Choroid plexus epithelial cell (primary cell): ENCODE results near the gene PREX1.

ENCODE experiments used
- DNase-seq: peaks from one replicate; pipeline ENCODE4 v3.0.0-alpha.2; 2010; ENCODE audit warnings: low read depth
- H3K4me3 ChIP-seq: 2 replicates; pipeline ENCODE4 v1.5.1; 2011; ENCODE audit warnings: low read depth, mild to moderate bottlenecking, control low read depth, low read length, moderate library complexity
- TF ChIP-seq, protein P1 (sequence below): conservative IDR thresholded peaks from 2 replicates; pipeline ENCODE4 v1.5.1; 2011; ENCODE audit warnings: low read depth, mild to moderate bottlenecking, control low read depth, inconsistent platforms, low read length, moderate library complexity

Gene PREX1

DNA sequence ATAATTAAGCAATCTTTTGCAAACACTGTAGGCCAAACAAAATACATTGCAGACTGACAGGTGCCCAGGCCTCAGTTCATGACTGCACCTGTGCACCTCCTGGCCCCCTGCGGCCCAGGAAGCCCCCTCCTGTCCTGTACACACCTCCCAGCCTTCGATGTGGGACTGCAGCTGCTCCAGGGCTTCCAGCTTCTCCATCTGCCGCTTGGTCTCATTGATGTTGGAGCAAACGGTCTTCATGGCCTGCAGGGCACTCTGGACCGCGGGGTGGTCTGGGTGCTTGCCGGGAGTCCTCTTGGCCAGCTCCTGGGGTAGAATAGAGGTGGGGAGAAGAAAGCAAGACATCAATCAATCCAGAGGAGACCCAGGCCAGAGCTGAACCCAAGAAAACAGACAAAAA, 119.7 kb downstream of the PREX1 start:
- no peak overlapping the region for H3K4me3 ChIP-seq
- TF ChIP-seq, protein P1, sequence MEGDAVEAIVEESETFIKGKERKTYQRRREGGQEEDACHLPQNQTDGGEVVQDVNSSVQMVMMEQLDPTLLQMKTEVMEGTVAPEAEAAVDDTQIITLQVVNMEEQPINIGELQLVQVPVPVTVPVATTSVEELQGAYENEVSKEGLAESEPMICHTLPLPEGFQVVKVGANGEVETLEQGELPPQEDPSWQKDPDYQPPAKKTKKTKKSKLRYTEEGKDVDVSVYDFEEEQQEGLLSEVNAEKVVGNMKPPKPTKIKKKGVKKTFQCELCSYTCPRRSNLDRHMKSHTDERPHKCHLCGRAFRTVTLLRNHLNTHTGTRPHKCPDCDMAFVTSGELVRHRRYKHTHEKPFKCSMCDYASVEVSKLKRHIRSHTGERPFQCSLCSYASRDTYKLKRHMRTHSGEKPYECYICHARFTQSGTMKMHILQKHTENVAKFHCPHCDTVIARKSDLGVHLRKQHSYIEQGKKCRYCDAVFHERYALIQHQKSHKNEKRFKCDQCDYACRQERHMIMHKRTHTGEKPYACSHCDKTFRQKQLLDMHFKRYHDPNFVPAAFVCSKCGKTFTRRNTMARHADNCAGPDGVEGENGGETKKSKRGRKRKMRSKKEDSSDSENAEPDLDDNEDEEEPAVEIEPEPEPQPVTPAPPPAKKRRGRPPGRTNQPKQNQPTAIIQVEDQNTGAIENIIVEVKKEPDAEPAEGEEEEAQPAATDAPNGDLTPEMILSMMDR = no peak
- DNase-seq = no peak

DNA sequence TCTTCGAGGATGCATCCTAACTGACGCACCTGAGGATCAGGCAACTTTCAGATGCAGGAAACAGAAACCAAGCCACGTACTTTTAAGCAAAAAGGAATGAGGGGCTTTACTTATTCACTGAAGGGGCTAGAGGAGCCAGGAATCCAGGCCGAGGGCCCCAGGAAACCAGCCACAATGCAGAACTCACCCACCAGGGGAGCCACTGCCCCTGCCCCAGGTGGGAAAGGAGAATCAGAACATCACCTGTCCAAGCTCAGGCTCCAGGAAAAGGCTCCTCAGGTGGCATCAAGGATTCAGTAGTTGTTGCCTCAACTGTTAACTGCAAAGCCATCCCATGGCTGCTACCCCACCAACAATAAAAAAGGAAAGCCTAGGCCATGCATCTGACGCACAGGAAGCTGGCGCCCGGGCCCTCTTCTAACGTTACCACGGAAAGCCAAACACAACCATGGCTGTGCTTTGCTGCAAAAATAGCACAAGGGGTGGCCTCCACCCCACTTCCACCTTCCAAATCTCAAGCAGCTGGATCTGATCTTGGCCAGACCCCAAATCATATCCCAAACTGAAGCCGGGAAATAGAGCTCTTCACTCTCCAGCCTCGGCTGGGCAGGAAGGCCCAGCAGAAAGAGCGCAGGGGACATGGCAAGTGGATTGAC, 121.0 kb downstream of the PREX1 start:
- DNase-seq = no peak
- H3K4me3 ChIP-seq = no peak overlapping the region
- TF ChIP-seq, protein P1 = peak; percentile 14

DNA sequence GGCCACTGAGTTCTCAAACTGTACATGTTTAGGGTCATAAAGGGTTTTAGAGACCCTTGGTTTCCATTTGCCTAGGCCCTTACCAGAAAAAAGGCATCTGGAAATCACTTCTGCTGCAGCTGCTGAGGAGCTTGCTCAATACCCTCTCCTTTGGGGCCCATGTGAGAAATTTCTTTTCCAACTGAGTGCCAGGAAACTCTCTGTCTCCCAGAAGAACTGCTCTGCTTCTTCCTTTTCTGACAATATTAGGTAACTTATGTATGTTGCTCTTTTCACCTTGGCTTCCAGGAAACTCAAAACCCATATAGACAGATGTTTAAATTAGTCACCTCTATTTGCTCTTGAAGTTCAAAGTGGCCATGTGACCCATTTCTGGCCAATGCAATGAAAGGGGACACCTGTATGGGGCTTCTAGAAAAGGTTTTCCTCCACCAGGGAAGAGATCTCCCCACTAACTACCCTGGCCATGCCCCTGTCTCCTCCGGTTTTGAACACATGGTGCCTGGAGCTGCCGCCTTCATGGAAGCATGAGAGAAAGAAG, 121.6 kb downstream of the PREX1 start:
- peak; percentile 81 for DNase-seq
- H3K4me3 ChIP-seq = no peak overlapping the region
- TF ChIP-seq, protein P1 = no peak

DNA sequence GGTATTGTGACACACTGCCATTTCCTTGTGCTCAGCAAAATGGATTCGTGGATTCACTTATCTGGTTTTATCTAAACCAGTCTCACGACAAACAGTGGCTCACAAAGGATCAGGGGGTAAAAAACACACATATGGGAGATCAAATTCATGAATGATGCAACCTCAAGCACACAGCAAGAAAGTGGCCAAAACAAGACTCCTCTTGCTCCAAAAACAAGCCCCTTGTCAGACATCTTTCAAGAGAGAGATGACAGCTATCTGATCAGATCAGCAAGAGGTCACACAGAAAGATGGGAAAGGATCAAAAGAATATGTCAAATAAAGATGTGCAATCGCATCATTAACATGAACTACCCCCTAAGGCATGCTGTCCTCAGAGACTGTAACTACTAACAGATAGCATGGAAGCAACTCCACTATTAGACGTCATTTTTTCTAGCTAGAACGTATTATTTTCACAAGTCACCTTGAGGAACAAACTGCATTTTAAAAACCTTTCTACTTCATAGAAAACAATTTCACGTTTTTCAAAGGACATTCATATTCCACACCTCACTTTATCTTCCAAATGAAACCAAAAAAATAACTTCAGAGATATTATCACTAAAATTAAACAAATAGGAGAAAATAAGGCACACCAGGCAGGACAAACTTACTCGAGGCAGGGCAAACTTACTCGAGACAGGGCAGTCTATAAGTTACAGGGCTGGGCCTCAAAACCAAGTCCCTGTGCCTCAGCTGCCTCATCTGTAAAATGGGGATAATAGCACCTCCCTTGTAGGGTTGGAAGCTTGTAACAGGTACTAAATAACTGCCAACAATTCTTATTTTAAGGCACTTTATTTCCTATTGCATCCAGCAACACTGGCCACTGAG, 122.3 kb downstream of the PREX1 start:
- TF ChIP-seq, protein P1 = no peak
- peak; percentile 51 for DNase-seq
- H3K4me3 ChIP-seq = no peak overlapping the region

DNA sequence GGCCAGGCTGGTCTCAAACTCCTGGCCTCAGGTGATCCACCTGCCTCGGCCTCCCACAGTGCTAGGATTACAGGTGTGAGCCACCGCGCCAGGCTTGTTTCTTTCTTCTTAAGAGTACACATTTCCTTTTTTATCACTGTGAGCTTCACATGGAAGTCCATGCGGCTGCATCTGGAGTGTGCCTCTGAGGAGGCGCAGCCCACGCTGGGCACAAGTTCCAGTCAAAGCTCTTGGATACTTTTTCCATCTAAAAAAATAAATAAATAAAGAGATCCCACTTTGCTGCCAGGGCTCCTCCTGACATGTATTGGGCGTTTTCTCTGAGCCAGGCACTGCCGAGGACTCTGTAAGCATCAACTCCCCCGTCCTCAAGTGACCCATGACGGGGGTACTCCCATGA, 123.0 kb downstream of the PREX1 start:
- no peak for DNase-seq
- no peak overlapping the region for H3K4me3 ChIP-seq
- TF ChIP-seq, protein P1 = no peak

DNA sequence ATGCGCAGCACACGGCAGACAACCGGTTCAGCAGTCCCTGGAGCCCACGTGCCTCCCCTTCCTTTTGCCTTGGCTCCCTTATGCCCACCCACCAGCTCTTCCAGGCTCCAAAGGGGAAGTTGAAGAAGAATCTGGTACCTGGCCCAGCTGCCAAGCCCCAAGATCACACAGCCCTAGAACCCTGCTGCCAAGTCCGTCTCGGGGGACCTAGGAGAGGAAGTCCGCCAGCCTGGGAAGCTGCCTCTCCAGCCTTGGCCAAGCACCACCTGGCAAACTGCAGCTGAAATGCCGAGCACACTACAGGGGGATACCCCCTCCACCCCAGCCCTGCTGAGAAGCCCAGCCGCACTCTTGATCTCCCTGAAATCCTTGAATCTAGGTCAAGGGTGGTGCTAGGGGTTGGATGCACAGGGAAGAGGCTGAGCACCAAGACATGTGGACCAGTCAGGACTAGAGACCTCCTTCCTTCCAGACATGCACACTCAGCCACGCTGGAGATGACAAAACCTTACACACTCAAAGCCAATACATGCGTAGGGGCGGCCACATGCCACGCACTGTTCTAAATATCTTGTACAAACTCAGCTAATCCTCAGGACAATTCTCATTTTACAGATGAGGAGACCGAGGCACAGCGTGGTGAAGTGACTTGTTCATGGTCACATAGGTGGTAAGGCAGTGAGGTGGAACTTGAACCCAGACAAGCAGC, 124.1 kb downstream of the PREX1 start:
- TF ChIP-seq, protein P1 = no peak
- no peak for DNase-seq
- H3K4me3 ChIP-seq = no peak overlapping the region
